Common myeloid progenitor, CD34-positive (primary cell): Measurements from ENCODE around the gene PPIG.

Experiments used
- CTCF ChIA-PET: fragments of 350-600 bp; sonication (Branson Sonifier 250); formaldehyde crosslinking; loops from one replicate; lab custom pipeline; 2021; ENCODE audit warnings: antibody characterized with exemption; lab: Charles Lee
- POLR2A ChIA-PET: fragments of 350-600 bp; sonication (Branson Sonifier 250); formaldehyde crosslinking; loops from one replicate; lab custom pipeline; 2021; ENCODE audit warnings: antibody characterized with exemption; lab: Charles Lee
- DNase-seq, 3 donors: peaks; one replicate each; pipeline versions ENCODE4 v3.0.0 to v3.0.0-alpha.2; 2013
- H3K27ac ChIP-seq, 2 experiments: 1 replicate in 1 of 2; 2 replicates in 1 of 2; pipeline ENCODE4 v1.7.0; 2013; ENCODE audit warnings: inconsistent platforms in 2 of 2, low read length in 2 of 2, mild to moderate bottlenecking in 2 of 2, low read depth in 1 of 2, moderate library complexity in 1 of 2; ENCODE audit not compliant: severe bottlenecking in 2 of 2, insufficient read depth in 1 of 2, poor library complexity in 1 of 2
- H3K27me3 ChIP-seq, 5 experiments: replicated peaks in 2 of 5; 1 replicate in 3 of 5; 2 replicates in 2 of 5; pipeline versions ENCODE4 v1.6.1 to v1.7.0; 2013; ENCODE audit warnings: low read length in 4 of 5, mild to moderate bottlenecking in 2 of 5, moderate library complexity in 2 of 5, inconsistent platforms in 1 of 5; ENCODE audit not compliant: insufficient read depth in 5 of 5, control insufficient read depth in 4 of 5
- H3K36me3 ChIP-seq, 4 experiments: 1 replicate in 2 of 4; 2 replicates in 2 of 4; pipeline versions ENCODE4 v1.6.1 to v1.7.0; 2013; ENCODE audit warnings: low read length in 3 of 4, control low read depth in 1 of 4, mild to moderate bottlenecking in 1 of 4; ENCODE audit not compliant: control insufficient read depth in 4 of 4, insufficient read depth in 4 of 4
- H3K4me1 ChIP-seq, 4 experiments: 1 replicate in 3 of 4; 2 replicates in 1 of 4; pipeline versions ENCODE4 v1.6.1 to v1.7.1; 2013; ENCODE audit warnings: low read length in 3 of 4, mild to moderate bottlenecking in 3 of 4, control low read depth in 1 of 4, inconsistent platforms in 1 of 4, moderate library complexity in 1 of 4; ENCODE audit not compliant: control insufficient read depth in 4 of 4, insufficient read depth in 4 of 4; ENCODE audit errors: control extremely low read depth in 1 of 4
- H3K4me3 ChIP-seq, 7 experiments: 1 replicate in 4 of 7; 2 replicates in 3 of 7; pipeline versions ENCODE4 v1.5.1 to v1.7.0; 2013; ENCODE audit warnings: mild to moderate bottlenecking in 7 of 7, low read length in 6 of 7, moderate library complexity in 6 of 7, inconsistent platforms in 2 of 7, low read depth in 2 of 7, control low read depth in 1 of 7; ENCODE audit not compliant: insufficient read depth in 4 of 7, control insufficient read depth in 1 of 7; ENCODE audit errors: extremely low read depth in 1 of 7
- H3K9me3 ChIP-seq, 5 experiments: 1 replicate in 4 of 5; 2 replicates in 1 of 5; pipeline versions ENCODE4 v1.6.1 to v1.7.1; 2013; ENCODE audit warnings: low read length in 4 of 5, mild to moderate bottlenecking in 2 of 5, inconsistent platforms in 1 of 5, low read depth in 1 of 5, moderate library complexity in 1 of 5; ENCODE audit not compliant: control insufficient read depth in 4 of 5, insufficient read depth in 2 of 5; ENCODE audit errors: control extremely low read depth in 1 of 5
- WGBS: methylation state at CpG from one replicate; pipeline ENCODE4 v1.1.5; 2013; ENCODE audit not compliant: insufficient coverage; 5-methylcytosine and 5-hydroxymethylcytosine counted together

Gene PPIG

GRCh38 chr2:169636440-169637097 is 52.4 kb downstream of the PPIG start:
- Histone ChIP-seq H3K9me3 (no peaks in the 10 kb centered on the region), H3K27me3 (no peaks in the 10 kb centered on the region), H3K36me3 (peaks cover 6 to 60% (median 36%) of the 10 kb centered on the region in 4 experiments), H3K4me1 (no peaks in the 10 kb centered on the region), H3K4me3 (no peak overlapping the region), H3K27ac (no peak overlapping the region)
- POLR2A ChIA-PET, result no interaction called here
- DNase-seq, result no peak
- CTCF ChIA-PET, result interaction anchor here (1.1 kb wide), 1 partner anchor 11 kb away, joined by 3 read pairs; no protein-coding TSS in a partner anchor
- 97% methylated on average over 4 of the region's 8 CpGs for WGBS

- WGBS, result no CpG with 5 or more reads among the region's 3 CpGs
- H3K27ac ChIP-seq, result no peak overlapping the region
- H3K36me3 ChIP-seq, result peaks cover 5 to 52% (median 32%) of the 10 kb centered on the region in 4 experiments
- POLR2A ChIA-PET, result no interaction called here
- H3K4me1 ChIP-seq, result no peaks in the 10 kb centered on the region
- H3K4me3 ChIP-seq, result no peak overlapping the region
- DNase-seq, result no peak
- CTCF ChIA-PET, result interaction anchor here (1.1 kb wide), 1 partner anchor 12 kb away, joined by 3 read pairs; no protein-coding TSS in a partner anchor
- H3K27me3 ChIP-seq, result no peaks in the 10 kb centered on the region
- no peaks in the 10 kb centered on the region for H3K9me3 ChIP-seq
Observed at GRCh38 chr2:169637620-169638019, 53.5 kb downstream of the PPIG start.

- Histone ChIP-seq H3K27me3 (no peaks in the 10 kb centered on the region), H3K36me3 (peaks cover 0 to 34% (median 18%) of the 10 kb centered on the region in 4 experiments), H3K9me3 (no peaks in the 10 kb centered on the region), H3K27ac (no peak overlapping the region), H3K4me3 (no peak overlapping the region), H3K4me1 (no peaks in the 10 kb centered on the region)
- ChIA-PET POLR2A (interaction anchor here (0.8 kb wide), 1 partner anchor 55 kb away, joined by 3 read pairs; no protein-coding TSS in a partner anchor), CTCF (interaction anchor here (0.8 to 1.5 kb wide), 3 partner anchors 11 to 41 kb away, joined by 3 to 4 read pairs (median 3); no protein-coding TSS in a partner anchor)
- 100% methylated on average over 2 of the region's 2 CpGs for WGBS
- DNase-seq, result no peak
Observed at GRCh38 chr2:169640104-169640503, 56.0 kb downstream of the PPIG start.

- H3K4me1 ChIP-seq, result no peaks in the 10 kb centered on the region
- H3K9me3 ChIP-seq, result no peaks in the 10 kb centered on the region
- no peak for DNase-seq
- H3K36me3 ChIP-seq, result peaks cover 0 to 20% (median 9%) of the 10 kb centered on the region in 4 experiments
- POLR2A ChIA-PET, result interaction anchor here (0.8 kb wide), 1 partner anchor 15 kb away, joined by 3 read pairs; no protein-coding TSS in a partner anchor
- CTCF ChIA-PET, result no interaction called here
- no peaks in the 10 kb centered on the region for H3K27me3 ChIP-seq
- H3K4me3 ChIP-seq, result no peak overlapping the region
- no CpG with 5 or more reads among the region's 2 CpGs for WGBS
- H3K27ac ChIP-seq, result no peak overlapping the region
Observed at GRCh38 chr2:169641464-169641863, 57.3 kb downstream of the PPIG start.

GRCh38 chr2:169644173-169644572 is 60.0 kb downstream of the PPIG start:
- Histone ChIP-seq H3K4me3 (no peak overlapping the region), H3K27me3 (no peaks in the 10 kb centered on the region), H3K27ac (no peak overlapping the region), H3K36me3 (peaks cover 0 to 4% (median 1%) of the 10 kb centered on the region in 4 experiments), H3K9me3 (no peaks in the 10 kb centered on the region), H3K4me1 (no peaks in the 10 kb centered on the region)
- POLR2A ChIA-PET, result no interaction called here
- CTCF ChIA-PET, result interaction anchor here (0.6 to 1.3 kb wide), 2 partner anchors 10 to 159 kb away, joined by 3 read pairs; no protein-coding TSS in a partner anchor
- no peak for DNase-seq
- WGBS, result no CpG with 5 or more reads among the region's 3 CpGs

GRCh38 chr2:169647496-169647895 is 63.3 kb downstream of the PPIG start:
- WGBS, result 100% methylated on average over 1 of the region's 2 CpGs
- POLR2A ChIA-PET, result no interaction called here

GRCh38 chr2:169649278-169649677 is 65.1 kb downstream of the PPIG start:
- H3K36me3 ChIP-seq, result no peaks in the 10 kb centered on the region
- H3K27ac ChIP-seq, result no peak overlapping the region
- H3K4me1 ChIP-seq, result no peaks in the 10 kb centered on the region
- no peaks in the 10 kb centered on the region for H3K9me3 ChIP-seq
- no peak for DNase-seq
- CTCF ChIA-PET, result no interaction called here
- WGBS, result no CpG with 5 or more reads among the region's 1 CpG
- no peaks in the 10 kb centered on the region for H3K27me3 ChIP-seq
- POLR2A ChIA-PET, result no interaction called here
- no peak overlapping the region for H3K4me3 ChIP-seq

More at GRCh38 chr2:169647496-169647895, 63.3 kb downstream of the PPIG start:
- Histone ChIP-seq H3K36me3 (no peaks in the 10 kb centered on the region), H3K9me3 (no peaks in the 10 kb centered on the region), H3K27me3 (no peaks in the 10 kb centered on the region), H3K4me3 (no peak overlapping the region), H3K4me1 (no peaks in the 10 kb centered on the region), H3K27ac (no peak overlapping the region)
- no peak for DNase-seq
- CTCF ChIA-PET, result no interaction called here
